MM.1S (cell line): Measurements from ENCODE around the gene FXYD7.
A peak's percentile ranks its signal among the peaks of the same experiment; 100 is the strongest.

Source experiments
- CTCF ChIP-seq: fragments of 300-600 bp; sonication (generic); IDR thresholded peaks from 2 replicates; pipeline ENCODE4 v1.5.1; 2016; ENCODE audit warnings: antibody characterized with exemption, low read length, mixed read lengths
- EZH2 ChIP-seq: fragments of 300-600 bp; sonication (generic); optimal IDR thresholded peaks from 2 replicates; pipeline ENCODE3; 2017; ENCODE audit warnings: low read depth, mild to moderate bottlenecking, antibody characterized with exemption, low read length, mixed read lengths
- EZH2phosphoT487 ChIP-seq: fragments of 300-600 bp; sonication (generic); IDR thresholded peaks from 2 replicates; pipeline ENCODE4 v1.6.1; 2018; ENCODE audit warnings: antibody characterized with exemption, low read length

DNA sequence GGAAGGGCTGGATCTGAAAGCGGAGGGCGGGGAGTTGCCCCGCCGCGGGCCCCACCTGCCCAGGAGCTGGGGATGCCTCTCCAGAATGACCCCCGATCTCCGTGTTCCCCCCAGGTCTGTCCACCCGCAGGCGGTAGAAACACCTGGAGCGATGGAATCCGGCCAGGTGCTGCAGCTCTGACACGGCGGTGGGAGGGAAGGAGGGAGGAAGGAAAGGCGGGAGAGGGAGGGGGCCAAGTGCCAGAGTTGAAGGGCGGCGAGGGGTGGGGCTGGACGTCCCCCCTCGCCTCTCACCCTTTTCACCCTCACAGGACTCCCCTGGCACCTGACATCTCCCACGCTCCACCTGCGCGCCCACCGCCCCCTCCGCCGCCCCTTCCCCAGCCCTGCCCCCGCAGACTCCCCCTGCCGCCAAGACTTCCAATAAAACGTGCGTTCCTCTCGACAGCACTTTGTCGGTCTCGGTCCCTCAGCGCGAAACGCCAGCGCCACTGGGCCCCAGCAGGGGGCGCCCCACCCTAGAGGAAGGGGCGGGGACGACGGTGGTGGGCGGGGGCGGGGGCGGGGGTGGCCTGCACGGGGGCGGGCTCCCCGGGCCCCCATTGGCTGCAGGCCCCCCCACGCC lies 337 bp upstream of the FXYD7 start:
- TF ChIP-seq CTCF (peak; percentile 33; the same call in 1 of the 2 replicates), EZH2 (no peak), EZH2phosphoT487 (no peak)
